H9 (cell line): ENCODE measurements around the gene PLN. TPM values are rescaled to one million over a fixed set of nuclear protein-coding genes. Genes with fewer than 3 reads are reported as not detected.

Source experiments
- DNase-seq: peaks from one replicate; pipeline ENCODE4 v3.0.0-alpha.2; 2017
- H2AFZ ChIP-seq: one replicate; pipeline ENCODE4 v1.6.1; 2013; ENCODE audit warnings: mild to moderate bottlenecking, low read length, control low read depth, moderate library complexity
- H2AK5ac ChIP-seq: 2 replicates; pipeline ENCODE4 v1.6.1; 2013; ENCODE audit warnings: low read length, control low read depth, mixed read lengths; ENCODE audit not compliant: insufficient read length
- H2BK120ac ChIP-seq: one replicate; pipeline ENCODE4 v1.6.1; 2013; ENCODE audit warnings: low read depth, mild to moderate bottlenecking, low read length, control low read depth, inconsistent platforms; ENCODE audit not compliant: poor library complexity, severe bottlenecking
- H2BK12ac ChIP-seq: 2 replicates; pipeline ENCODE4 v1.6.1; 2013; ENCODE audit warnings: low read length, control low read depth, mixed read lengths, low read depth; ENCODE audit not compliant: insufficient read length
- H2BK15ac ChIP-seq: 2 replicates; pipeline ENCODE4 v1.6.1; 2013; ENCODE audit warnings: low read depth, low read length, control low read depth
- H2BK20ac ChIP-seq: one replicate; pipeline ENCODE4 v1.6.1; 2013; ENCODE audit warnings: low read depth, mild to moderate bottlenecking, low read length, control low read depth, inconsistent platforms; ENCODE audit not compliant: poor library complexity, severe bottlenecking
- H2BK5ac ChIP-seq: 2 replicates; pipeline ENCODE4 v1.6.1; 2013; ENCODE audit warnings: low read length, control low read depth, mixed read lengths; ENCODE audit not compliant: insufficient read length
- H3K14ac ChIP-seq: 2 replicates; pipeline ENCODE4 v1.6.1; 2013; ENCODE audit warnings: low read length, control low read depth; ENCODE audit not compliant: insufficient read depth
- H3K18ac ChIP-seq: 2 replicates; pipeline ENCODE4 v1.6.1; 2013; ENCODE audit warnings: low read depth, mild to moderate bottlenecking, mixed read lengths, low read length, control low read depth; ENCODE audit not compliant: insufficient read length
- H3K23ac ChIP-seq: 2 replicates; pipeline ENCODE4 v1.6.1; 2013; ENCODE audit warnings: low read length, control low read depth, mixed read lengths, low read depth; ENCODE audit not compliant: insufficient read length
- H3K23me2 ChIP-seq: 2 replicates; pipeline ENCODE4 v1.6.1; 2013; ENCODE audit warnings: low read depth, mild to moderate bottlenecking, mixed read lengths, low read length, control low read depth; ENCODE audit not compliant: insufficient read length, poor library complexity, severe bottlenecking
- H3K27ac ChIP-seq: 2 replicates; pipeline ENCODE4 v1.5.1; 2013; ENCODE audit warnings: low read length, control low read depth, mixed read lengths, low read depth; ENCODE audit not compliant: insufficient read length
- H3K27me3 ChIP-seq: 2 replicates; pipeline ENCODE4 v1.6.1; 2013; ENCODE audit warnings: low read length, control low read depth, inconsistent platforms; ENCODE audit not compliant: insufficient read depth
- H3K4ac ChIP-seq: 2 replicates; pipeline ENCODE4 v1.6.1; 2013; ENCODE audit warnings: low read depth, mild to moderate bottlenecking, control low read depth, inconsistent platforms, low read length, moderate library complexity
- H3K4me1 ChIP-seq: 2 replicates; pipeline ENCODE4 v1.6.1; 2013; ENCODE audit warnings: low read length, control low read depth, inconsistent platforms; ENCODE audit not compliant: insufficient read depth
- H3K4me2 ChIP-seq: 2 replicates; pipeline ENCODE4 v1.6.1; 2013; ENCODE audit warnings: low read length, control low read depth, mixed read lengths; ENCODE audit not compliant: insufficient read length, insufficient read depth
- H3K56ac ChIP-seq: 2 replicates; pipeline ENCODE4 v1.6.1; 2013; ENCODE audit warnings: low read depth, mild to moderate bottlenecking, mixed read lengths, low read length, control low read depth; ENCODE audit not compliant: insufficient read length
- H3K79me1 ChIP-seq: 2 replicates; pipeline ENCODE4 v1.6.1; 2013; ENCODE audit warnings: low read depth, mild to moderate bottlenecking, moderate library complexity, low read length, control low read depth, inconsistent platforms; ENCODE audit not compliant: insufficient read depth, poor library complexity, severe bottlenecking
- H3K79me2 ChIP-seq: 2 replicates; pipeline ENCODE4 v1.6.1; 2013; ENCODE audit warnings: low read length, control low read depth, inconsistent platforms; ENCODE audit not compliant: insufficient read depth
- H3K9ac ChIP-seq: 2 replicates; pipeline ENCODE4 v1.6.1; 2013; ENCODE audit warnings: low read length, control low read depth, mixed read lengths; ENCODE audit not compliant: insufficient read length; ENCODE audit errors: extremely low read depth
- H3K9me3 ChIP-seq: one replicate; pipeline ENCODE4 v1.6.1; 2013; ENCODE audit warnings: low read depth, low read length, inconsistent platforms; ENCODE audit not compliant: control insufficient read depth
- H3T11ph ChIP-seq: one replicate; pipeline ENCODE4 v1.6.1; 2013; ENCODE audit warnings: mild to moderate bottlenecking, low read length, control low read depth, inconsistent platforms
- H4K20me1 ChIP-seq: one replicate; pipeline ENCODE4 v1.6.1; 2013; ENCODE audit not compliant: control insufficient read depth, insufficient read length, insufficient read depth
- H4K5ac ChIP-seq: 2 replicates; pipeline ENCODE4 v1.6.1; 2013; ENCODE audit warnings: low read depth, mild to moderate bottlenecking, mixed read lengths, low read length, control low read depth; ENCODE audit not compliant: insufficient read length
- H4K8ac ChIP-seq: replicated peaks from 2 replicates; pipeline ENCODE4 v1.6.1; 2013; ENCODE audit warnings: low read length, control low read depth, mixed read lengths, low read depth; ENCODE audit not compliant: insufficient read length
- H4K91ac ChIP-seq: 2 replicates; pipeline ENCODE4 v1.6.1; 2013; ENCODE audit warnings: low read depth, mild to moderate bottlenecking, moderate library complexity, mixed read lengths, low read length, control low read depth; ENCODE audit not compliant: insufficient read length
- H3K27ac Mint-ChIP-seq, 3 experiments: 2 replicates in 2 of 3; 3 replicates in 1 of 3; pipeline ENCODE4 v1.8.0; 2020 to 2021; ENCODE audit warnings: mixed read lengths in 3 of 3, mild to moderate bottlenecking in 1 of 3, moderate library complexity in 1 of 3
- H3K27me3 Mint-ChIP-seq: 2 replicates; pipeline ENCODE4 v1.8.0; 2021; ENCODE audit warnings: low read depth, mild to moderate bottlenecking, moderate library complexity, mixed read lengths
- H3K36me3 Mint-ChIP-seq, 3 experiments: 2 replicates in 2 of 3; 3 replicates in 1 of 3; pipeline ENCODE4 v1.8.0; 2020 to 2021; ENCODE audit warnings: low read depth in 3 of 3, mixed read lengths in 3 of 3; ENCODE audit not compliant: insufficient read depth in 1 of 3
- H3K4me1 Mint-ChIP-seq, 2 experiments: 2 replicates each; pipeline ENCODE4 v1.8.0; 2020; ENCODE audit warnings: mixed read lengths in 2 of 2
- H3K4me3 Mint-ChIP-seq, 2 experiments: 2 replicates in 1 of 2; 3 replicates in 1 of 2; pipeline ENCODE4 v1.8.0; 2020 to 2021; ENCODE audit warnings: mild to moderate bottlenecking in 2 of 2, mixed read lengths in 2 of 2, moderate library complexity in 1 of 2
- H3K9me3 Mint-ChIP-seq, 2 experiments: 2 replicates in 1 of 2; 3 replicates in 1 of 2; pipeline ENCODE4 v1.8.0; 2020; ENCODE audit warnings: mild to moderate bottlenecking in 2 of 2, mixed read lengths in 2 of 2, moderate library complexity in 1 of 2
- WGBS: extraction: QIAGEN DNeasy Blood & Tissue Kit; methylation state at CpG from one replicate; pipeline ENCODE4 v1.1.7; 2013; ENCODE audit warnings: missing lambda C conversion rate, low lambda C conversion rate, mixed read lengths; ENCODE audit not compliant: insufficient read length; ENCODE audit errors: extremely low coverage; 5-methylcytosine and 5-hydroxymethylcytosine counted together
- total RNA-seq: library from RNA; stranded (reverse); gene quantifications from 2 replicates; pipeline ENCODE4 v1.2.1, GENCODE V29; 2021
- TF ChIP-seq, protein P1 (sequence below): fragments of 200-600 bp; sonication (generic); conservative IDR thresholded peaks from 3 replicates; pipeline ENCODE4 v1.8.0; 2021; ENCODE audit warnings: antibody characterized with exemption, mild to moderate bottlenecking

PLN gene
- total RNA-seq, 1 experiment from 2014 or later, result not detected

DNA sequence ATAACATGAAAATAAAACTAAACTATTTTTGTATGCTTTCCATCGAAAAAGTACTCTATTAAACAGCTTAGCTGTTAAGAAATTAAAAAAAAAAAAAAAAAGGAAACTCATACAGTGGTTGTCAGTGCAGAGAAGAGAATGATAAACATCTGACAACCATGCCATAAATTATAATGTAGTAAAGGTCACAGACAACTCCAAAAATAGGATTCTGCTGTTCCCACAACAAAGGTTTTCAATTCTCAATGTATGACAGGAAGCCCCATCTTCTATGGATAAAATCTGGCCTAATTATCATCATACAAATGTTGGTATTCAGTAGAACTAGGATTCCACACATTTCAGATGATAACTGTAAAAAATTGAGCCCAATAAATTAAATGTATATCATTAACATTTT, 5.0 kb downstream of the PLN start:
- Histone ChIP-seq H3K79me1 (no peaks in the 10 kb centered on the region), H3T11ph (no peak overlapping the region), H3K4me2 (no peak overlapping the region), H3K9ac (no peak overlapping the region), H3K23me2 (no peaks in the 10 kb centered on the region), H2BK120ac (no peak overlapping the region), H2BK5ac (no peak overlapping the region), H3K18ac (no peak overlapping the region), H3K4ac (no peak overlapping the region), H3K14ac (no peak overlapping the region), H3K23ac (no peak overlapping the region), H3K56ac (no peak overlapping the region), H4K8ac (no peak overlapping the region), H2AFZ (no peak overlapping the region), H2AK5ac (no peak overlapping the region), H3K9me3 (no peaks in the 10 kb centered on the region), H4K5ac (no peak overlapping the region), H3K27me3 (no peaks in the 10 kb centered on the region), H4K91ac (no peak overlapping the region), H3K79me2 (no peaks in the 10 kb centered on the region), H2BK20ac (no peak overlapping the region), H2BK12ac (no peak overlapping the region), H3K27ac (no peak overlapping the region), H4K20me1 (no peaks in the 10 kb centered on the region), H3K4me1 (no peaks in the 10 kb centered on the region), H2BK15ac (no peak overlapping the region)
- WGBS, result no CpG with 5 or more reads among the region's 1 CpG
- peaks cover 2 to 3% of the 10 kb centered on the region in 2 experiments; a peak in 3 of 4 replicates for H3K4me1 Mint-ChIP-seq
- TF ChIP-seq, protein P1, sequence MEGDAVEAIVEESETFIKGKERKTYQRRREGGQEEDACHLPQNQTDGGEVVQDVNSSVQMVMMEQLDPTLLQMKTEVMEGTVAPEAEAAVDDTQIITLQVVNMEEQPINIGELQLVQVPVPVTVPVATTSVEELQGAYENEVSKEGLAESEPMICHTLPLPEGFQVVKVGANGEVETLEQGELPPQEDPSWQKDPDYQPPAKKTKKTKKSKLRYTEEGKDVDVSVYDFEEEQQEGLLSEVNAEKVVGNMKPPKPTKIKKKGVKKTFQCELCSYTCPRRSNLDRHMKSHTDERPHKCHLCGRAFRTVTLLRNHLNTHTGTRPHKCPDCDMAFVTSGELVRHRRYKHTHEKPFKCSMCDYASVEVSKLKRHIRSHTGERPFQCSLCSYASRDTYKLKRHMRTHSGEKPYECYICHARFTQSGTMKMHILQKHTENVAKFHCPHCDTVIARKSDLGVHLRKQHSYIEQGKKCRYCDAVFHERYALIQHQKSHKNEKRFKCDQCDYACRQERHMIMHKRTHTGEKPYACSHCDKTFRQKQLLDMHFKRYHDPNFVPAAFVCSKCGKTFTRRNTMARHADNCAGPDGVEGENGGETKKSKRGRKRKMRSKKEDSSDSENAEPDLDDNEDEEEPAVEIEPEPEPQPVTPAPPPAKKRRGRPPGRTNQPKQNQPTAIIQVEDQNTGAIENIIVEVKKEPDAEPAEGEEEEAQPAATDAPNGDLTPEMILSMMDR, result no peak
- no peak for DNase-seq
- no peaks in the 10 kb centered on the region for H3K9me3 Mint-ChIP-seq
- H3K4me3 Mint-ChIP-seq, result no peak overlapping the region
- H3K36me3 Mint-ChIP-seq, result no peaks in the 10 kb centered on the region
- no peaks in the 10 kb centered on the region for H3K27me3 Mint-ChIP-seq
- no peak overlapping the region for H3K27ac Mint-ChIP-seq
